Stimulated activated CD4-positive, alpha-beta T cell treated with anti-CD3 and anti-CD28 coated beads, TNF-alpha, amount 100 ng/mL, for 24 hours (primary cell): Measurements from ENCODE around the gene BARX2.
A peak's percentile ranks its signal among the peaks of the same experiment; 100 is the strongest.

Experiments
- DNase-seq, 3 experiments: peaks; one replicate each; pipeline ENCODE4 v3.0.0-alpha.2; 2020; ENCODE audit warnings: low read depth in 3 of 3

BARX2 gene

DNA sequence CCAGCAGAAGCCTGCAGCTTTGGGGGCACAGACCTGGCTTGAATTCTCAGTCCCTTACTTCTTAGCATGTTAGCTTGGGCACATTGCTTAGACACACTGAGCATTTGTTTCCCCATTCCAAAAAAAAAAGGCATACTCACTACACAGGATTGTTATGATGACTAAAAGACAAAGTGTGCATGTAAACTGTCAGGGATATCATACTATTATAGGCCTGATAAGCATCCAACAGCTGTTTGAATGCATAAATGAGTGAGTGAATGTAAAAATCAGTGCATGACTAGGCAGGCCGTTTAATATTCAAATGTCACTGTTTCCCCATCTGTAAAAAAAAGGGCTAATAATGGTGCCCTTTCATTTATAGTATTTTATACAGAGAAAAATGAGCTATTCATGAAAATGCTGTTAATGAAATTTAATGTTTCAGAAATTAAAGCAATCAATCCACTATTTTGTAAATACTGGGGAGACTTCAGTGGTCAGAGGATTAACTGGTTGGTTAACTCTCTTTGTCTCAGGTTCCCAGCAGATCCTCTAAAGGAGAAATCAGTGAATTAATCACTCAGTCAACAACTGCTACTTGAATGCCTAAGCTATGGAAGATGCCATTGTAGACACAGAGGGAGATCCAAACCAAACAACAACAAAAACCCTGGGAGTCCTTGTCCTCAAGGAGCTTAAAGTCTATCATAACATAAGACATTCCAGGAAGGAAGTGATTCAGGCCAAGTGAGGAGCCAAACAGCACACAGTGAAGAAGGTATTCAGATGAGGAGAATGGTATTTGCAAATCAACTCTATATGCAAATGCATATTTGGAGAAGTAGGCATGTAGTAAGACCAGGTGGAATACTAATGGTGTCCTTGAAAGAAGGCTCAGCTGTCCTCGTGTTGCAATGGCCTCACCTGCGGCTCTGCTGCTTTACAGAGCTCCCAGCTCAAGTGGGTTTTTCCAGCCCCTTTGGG lies 26.8 kb downstream of the BARX2 start:
- no peak for DNase-seq

DNA sequence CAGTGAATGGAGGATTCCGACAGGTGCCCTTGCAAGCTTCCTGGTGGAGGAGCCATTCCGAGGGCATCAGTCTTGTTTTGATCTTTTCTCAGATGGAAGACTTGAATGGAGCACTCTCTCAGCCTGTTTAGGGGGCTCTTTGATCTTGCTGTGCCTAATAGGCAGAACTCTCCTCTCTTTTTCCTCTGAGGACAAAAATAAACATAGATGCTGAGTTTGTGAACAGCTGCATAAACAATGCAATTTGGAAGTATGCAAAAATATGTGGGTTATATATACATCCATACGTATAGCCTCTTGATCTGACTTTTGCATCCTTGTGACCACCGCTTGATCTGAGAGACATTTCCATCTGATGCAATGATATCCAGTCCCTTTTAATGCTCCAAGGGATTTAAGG lies 29.1 kb downstream of the BARX2 start:
- no peak for DNase-seq

DNA sequence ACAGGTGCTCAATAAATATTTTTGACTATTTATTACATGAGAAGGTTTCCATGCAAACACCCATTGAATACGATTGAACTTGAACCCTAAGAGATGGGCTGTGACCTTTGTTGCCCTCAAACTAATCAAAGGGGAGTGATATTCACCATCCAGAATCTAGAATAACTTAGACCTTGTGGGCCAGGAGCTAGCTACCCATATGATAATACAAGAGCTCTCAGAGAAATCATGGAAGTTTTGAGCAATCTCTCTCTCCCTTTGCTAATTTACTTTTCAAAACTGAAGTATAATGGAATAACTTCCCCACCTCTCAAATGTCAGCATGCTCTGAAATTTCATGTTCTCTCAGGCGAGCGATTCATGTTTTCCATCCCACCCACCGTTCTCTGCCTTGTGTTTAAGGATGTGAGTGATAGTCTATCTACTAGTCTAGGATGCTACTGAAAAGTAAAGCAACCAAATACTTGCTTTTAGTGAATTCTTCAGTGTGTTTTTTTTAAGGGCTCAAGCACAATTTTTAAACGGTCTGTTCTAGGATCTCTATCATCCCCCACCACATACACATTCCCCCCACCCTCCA lies 33.3 kb downstream of the BARX2 start:
- DNase-seq, result peak in 1 of 3 experiments; percentile 22

DNA sequence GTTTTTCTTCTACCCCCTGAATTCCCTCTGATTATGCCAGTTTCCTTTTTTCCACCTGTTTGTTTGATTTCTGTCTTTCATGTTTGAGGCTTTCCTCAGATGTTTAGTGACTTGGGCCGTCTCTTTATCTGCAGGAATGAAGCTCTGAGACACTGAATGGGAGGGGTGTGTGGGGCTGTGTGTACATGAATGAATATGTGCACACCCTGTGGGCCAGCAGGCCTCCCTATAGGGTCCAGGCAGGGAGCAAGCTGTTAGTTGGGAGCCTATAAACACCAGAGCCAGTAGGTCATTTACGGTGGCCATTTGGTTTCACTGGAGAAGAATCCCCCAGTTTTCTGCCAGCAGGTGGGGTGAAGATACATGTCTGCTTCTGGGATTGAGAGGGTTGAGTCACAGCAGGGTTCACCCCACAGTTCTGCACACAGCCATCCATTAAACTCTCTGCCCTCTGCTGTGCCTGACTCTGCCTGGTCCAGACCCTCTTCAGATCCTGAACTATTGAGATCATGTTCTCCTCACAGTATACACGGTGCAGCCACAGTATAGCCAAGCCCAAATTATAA lies 34.8 kb downstream of the BARX2 start:
- no peak for DNase-seq

DNA sequence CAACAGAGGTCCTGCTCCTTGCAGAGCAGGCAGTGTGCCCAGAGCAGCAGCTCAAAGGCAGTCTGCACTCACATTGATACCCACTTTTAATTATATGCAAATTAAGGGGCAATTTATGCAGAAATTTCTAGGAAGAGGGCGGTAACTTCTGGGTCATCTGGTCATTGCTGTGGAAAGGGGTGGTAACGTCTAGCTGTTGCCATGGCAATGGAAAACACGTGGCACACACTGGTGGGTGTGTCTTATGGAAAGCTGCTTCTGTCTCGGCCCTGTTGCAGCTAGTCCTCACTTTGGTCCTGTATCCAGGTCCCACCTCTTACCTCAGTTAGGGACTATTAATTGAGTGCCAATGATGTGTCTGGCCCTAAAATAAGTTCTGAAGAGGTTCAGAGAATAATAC lies 36.8 kb downstream of the BARX2 start:
- no peak for DNase-seq

DNA sequence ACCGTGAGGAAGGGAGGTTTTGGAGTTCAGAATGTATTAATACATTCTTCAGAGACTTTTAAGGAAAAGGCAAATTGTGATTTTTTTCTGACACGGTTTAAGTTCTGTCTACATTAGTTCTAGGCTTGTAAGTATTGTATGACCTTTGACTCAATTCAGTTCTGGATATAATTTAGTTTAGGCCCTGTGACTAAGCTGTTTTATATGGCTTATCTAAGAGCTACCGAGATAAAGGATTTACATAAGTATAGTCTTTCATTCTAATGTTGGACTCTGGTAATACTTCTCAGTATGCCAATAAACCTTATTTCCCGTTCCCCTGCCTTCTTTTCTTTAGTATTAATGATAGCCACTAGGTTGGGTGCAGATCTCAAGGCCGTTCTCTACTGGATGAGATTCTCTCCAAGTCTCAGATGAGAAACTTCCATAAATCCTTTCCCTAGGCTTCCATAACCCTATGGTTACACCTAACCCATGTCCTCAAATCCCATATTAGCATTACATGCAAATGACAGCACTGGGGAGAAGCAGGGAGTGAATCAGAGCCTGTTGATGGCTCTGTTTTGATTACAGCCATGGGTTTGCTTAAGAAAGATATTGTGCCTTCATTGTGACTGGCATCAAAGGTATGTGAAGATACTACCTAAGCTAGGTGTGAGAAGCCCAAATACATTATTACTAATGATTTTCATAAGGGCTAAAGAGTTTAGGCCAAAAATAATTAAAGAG lies 38.7 kb downstream of the BARX2 start:
- no peak for DNase-seq

DNA sequence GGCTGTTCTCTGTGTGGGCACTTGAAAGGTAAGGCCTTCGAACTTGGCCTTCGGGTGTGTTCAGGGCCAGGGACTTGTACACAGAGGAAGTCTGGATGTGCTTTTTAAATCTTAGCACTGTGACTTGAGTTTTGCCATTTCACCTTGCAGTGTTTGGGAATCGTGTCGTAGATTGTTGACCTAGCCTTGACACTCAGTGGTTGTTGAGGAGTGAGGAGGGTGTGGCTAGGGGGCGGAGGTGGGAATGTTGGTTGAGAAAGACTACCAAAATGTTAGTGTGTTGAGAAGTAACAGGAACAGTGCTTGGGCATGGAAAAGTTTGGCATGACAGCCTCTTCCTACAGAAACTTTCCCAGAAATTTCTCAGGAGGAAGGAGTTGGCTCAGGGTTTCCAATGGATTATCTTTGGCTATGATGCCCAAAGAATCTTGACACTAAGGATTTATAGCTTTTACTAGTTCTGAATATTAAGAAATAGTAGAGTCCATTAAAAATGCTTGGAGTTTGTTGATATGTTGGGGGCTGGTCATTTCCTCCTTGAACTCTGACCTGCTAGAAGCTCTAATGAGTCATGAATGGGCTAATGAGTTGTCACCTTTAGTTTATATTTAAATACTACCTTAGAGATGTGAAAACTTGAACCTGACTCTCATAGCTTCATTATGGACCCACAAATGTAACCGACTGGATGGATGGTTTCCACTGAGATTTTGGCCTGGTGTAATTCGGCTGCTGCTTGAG lies 40.6 kb downstream of the BARX2 start:
- no peak for DNase-seq

DNA sequence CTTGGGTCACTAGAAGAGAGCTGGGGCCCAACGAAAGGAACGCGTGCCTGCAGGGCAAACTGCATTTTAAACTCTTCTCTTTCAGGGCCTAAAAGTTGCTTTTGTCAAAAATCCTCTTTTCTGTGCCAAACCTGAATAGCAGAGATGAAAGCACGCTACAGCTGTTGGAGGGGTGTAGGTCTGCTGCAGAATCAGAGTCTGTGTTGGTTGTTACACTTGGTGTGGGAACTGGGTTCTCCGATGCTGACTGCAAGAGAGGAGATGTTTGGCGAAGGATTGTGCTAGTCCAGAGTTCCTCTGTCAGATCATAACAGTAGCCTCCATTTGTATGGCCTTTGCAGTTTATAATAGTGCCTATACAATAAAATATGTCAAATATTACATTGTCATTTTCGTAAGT lies 41.8 kb downstream of the BARX2 start:
- no peak for DNase-seq

DNA sequence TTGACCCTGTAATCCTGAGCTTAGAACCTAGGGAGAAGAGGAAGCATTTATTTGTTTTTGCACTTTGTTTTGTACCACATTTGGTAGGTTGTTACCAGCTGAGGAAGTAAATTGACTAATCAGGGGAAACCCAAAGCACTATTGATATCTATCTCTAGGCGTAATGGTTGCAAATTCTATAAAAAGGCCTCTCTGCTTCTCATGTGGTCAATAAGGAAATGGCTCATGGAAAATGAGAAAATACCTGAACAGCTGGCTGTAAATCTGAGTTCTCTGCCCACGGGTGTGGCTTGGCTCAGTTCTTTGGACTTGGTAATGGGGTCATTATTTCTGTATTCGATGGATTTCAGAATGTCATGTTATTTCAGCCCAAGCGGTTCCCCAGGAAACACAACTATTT lies 42.4 kb downstream of the BARX2 start:
- no peak for DNase-seq

DNA sequence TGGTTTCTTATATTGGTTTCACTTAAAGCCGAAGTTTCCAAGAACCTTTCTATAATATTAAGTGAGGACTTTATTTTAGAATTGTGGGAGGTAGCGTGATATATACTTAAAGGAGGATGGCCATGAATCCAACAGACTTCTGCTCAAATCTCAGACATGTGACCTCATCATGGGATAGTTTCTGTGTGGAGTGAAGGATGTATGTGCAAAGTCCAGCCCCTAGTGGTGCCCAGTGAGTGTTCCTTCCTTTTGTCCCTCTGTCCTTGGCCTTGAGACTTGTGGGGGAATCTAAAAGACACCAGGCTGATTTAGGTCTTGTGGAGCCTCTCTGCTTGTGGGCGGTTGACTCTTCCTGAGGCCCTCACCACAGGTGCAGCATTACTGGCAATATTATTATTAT lies 43.7 kb downstream of the BARX2 start:
- no peak for DNase-seq

DNA sequence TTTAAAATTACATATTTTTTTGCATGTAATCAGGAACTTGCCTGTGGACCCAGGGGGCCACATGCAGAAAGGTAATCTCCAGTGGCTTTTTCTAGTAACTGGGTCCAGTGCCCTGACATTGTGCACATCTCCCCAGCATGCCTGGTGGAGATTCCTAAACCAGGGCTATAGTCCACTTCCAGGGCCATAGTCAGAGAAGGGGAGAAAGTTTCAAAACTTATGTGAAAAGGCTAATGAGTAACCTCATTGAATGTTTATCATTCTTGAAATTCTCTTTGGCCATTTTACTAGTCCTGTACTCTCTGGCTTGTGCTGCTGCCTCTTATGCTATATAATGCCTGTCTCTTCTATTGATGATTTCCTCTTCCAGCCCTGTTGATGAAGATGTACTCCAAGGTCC lies 47.8 kb downstream of the BARX2 start:
- no peak for DNase-seq

DNA sequence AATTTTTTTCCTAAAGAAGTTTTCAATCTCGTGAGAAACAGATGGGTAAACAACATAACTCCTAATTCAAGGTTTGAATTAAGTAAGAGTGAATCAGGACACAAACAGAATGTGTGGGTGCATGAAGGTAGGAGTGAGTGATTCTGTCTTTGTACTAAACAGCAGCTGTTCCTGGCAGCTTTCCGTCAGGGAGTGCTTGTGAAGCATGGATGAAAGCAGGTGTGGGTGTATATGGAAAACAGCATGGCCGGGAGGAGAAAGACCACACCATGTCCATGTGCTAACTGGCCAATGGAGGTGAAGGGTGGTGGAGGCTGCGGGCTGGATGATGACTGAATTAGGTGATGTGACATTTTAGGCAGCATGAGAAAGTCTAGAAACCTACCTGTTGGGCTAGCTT lies 49.6 kb downstream of the BARX2 start:
- DNase-seq, result no peak

DNA sequence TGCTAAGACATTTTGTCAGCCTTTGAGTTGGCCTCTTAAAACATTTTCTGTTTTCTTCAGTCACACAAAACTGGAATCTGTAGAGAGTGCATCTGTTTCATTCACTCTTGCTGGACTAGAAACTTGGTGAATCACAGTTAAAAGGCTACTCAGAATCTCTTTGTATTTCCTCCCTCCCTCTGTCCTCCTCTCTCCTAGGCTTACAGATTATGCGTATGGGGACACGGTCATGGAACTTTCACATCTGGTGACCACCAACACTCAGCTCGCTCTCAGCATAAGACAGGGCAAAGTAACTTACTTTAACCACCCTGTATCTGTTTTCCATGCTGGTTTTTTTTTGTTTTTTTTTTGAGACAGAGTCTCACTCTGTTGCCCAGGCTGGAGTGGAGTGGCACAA lies 50.4 kb downstream of the BARX2 start:
- DNase-seq, result no peak

DNA sequence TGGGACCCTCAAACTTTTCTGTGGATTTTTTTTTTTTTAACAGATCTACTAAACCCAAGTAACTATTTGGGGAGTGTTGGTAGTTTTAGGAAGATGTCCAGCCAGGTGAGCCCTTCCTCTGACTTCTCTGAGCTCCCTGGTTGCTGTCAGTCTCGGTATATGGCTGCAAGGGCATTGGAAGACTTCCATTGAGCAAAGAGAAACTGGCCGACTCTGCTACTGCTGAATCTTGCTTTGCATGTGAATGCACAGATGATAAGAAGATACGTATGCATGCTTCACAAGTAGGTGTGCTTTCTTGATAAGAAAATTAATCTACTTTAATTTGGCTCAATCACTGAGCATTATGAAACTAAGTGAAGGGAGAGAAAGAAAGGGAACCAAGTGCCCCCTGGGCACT lies 51.1 kb downstream of the BARX2 start:
- DNase-seq, result no peak

DNA sequence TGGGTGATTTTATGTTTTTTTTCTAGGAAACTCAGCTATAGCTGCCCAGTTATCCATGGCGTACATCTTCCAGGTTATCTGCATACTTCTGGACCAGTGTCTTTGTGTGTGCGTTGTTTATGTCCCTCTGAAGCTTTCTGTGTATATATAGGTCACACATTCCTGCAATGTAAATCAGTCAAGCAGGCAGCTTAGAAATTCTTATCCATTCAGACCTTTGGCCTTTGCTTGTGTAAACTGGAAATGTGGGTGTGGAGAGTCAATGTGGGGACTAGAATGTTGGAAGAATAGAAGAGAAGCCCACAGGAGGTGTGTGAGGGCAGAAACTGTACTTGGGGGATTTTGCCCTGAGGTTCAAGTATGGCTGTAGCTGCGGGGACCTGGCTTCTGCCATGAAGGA lies 51.7 kb downstream of the BARX2 start:
- DNase-seq, result no peak

DNA sequence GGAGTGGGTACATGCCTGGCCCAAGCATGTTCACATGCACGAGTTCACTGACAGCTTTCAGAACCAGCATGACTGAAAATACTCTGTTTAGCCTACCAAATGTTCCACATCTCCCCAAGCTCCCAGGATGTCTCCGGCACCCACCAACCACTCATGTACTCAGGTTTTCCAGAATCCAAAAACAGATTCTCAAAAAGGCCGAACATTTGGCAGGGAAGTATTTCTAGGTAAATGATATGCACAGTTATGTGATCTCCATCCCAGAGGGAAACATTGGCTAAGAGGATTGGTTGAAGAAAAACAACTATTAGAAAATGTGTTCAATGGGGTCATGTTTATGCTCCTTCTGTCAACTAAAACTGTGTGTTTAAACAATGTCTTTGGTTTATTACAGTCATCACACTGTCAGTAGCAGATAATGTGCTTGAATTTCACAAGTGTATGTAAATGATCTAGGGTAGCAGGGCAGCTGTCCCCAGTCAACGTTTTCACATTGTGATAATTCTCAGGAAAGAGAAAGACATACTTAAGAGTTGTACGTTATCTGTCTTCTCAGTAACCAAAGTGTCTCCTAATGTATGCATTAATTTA lies 52.3 kb downstream of the BARX2 start:
- no peak for DNase-seq

DNA sequence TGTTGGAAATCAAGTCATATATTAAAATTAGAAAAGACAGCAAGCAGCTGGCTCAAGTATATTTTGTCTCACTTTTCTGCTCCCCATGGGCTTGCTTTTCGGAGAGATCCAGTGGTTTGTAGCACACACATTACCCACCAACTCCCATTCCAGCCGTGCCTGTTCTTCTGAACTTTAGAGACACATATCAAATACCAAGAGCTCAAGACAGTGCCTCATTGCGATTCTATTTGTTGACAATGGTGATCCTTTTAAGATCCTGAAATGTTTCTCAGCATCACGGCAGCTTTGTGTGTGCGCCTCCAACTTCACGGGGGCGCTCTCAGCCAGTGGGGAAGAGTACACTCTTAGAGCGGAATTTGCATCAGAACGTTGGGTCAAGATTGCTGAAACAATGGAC lies 52.9 kb downstream of the BARX2 start:
- no peak for DNase-seq

DNA sequence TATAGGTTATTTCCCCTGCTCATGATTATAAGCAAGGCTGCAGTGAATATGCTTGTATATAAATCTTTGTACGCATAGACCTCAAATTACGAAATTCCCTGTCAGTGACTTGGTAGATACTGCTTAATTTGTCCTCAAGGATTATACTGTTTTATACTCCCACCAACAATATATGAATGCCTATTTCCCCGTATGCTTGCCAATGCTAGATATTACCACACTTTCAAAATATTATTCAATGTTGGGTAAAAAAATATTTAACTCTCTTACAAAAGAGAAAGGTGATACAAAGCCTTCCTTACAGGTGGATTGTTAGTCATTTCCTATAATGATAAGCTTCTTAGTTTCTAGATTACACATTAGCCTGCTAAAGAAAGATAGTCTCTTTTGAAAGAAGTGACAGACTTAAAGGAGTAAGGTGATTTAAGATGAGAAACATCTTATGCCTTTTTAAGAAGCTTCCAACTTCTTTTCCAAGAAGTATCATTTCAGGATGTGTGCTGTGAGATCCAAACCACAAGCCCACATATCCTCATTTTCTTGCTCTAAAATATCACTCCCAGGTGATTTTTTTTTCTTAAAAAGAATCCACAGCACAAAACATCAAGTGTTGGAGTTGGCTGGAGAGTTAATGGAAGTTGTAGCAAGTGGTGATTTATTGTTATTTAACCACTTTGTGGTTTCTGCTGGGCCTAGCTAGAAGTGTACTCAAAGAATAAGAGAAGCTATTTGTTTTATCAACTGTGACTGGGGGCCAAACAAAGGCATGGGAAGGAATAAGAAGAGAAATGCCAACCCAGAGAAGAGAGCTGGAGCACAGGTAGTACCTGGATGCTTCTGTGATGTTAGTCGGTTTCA lies 59.2 kb downstream of the BARX2 start:
- DNase-seq, result no peak

DNA sequence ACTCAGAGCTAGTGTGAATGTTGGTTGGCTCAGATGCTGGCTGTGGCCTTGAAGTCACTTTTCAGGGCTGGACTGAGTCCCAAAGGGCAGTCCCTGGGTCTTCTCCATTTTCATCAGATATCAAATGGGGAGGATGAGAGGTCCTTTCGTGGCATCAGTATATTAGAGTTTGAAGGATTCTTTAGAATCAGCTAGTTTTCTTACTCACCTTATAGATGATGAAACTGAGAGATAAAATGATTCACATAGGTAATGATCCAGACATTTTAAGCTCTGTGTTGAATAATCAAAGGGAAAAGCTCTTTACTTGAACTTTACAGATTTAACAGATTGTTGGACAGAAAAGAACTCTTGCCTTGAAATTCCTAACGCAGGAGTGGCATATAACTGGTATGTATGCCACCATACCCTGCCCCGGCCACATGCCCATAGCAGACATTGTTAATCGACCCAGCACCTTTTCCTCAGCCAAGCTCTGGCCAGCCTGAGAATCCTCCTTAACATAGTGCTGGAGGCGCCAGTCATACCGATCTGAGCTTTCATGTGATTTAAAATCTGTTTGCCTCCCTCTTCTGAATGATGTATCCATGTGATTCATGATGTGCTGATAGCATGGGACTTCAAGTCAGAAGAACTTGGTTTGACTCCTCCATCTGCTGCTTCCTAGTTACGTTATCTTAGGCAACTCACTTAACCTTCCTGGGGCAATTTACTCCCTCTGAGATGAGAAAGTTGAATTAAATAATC lies 60.0 kb downstream of the BARX2 start:
- DNase-seq, result no peak

DNA sequence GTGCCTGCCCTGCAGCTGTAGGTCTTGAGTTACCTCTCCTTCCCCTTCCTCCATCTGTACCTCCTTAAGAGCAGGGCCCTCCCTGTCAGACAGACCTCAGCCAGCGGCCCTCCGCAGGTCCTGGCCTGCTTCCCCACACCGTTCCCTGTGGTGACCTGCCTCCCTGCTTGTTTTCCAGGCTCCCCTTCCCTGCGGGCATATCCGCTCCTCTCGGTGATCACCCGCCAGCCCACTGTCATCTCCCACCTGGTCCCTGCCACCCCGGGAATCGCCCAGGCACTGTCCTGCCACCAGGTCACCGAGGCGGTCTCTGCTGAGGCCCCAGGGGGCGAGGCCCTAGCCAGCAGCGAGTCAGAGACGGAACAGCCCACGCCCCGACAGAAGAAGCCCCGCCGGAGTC lies 60.9 kb downstream of the BARX2 start:
- no peak for DNase-seq
